Measurements from ENCODE around the gene STRBP.
"Not testable (repeated sequence)": the region's sequence is repeated elsewhere in the genome, so short reads cannot be mapped to it uniquely, and the experiment has no call there.

Gene STRBP

DNA sequence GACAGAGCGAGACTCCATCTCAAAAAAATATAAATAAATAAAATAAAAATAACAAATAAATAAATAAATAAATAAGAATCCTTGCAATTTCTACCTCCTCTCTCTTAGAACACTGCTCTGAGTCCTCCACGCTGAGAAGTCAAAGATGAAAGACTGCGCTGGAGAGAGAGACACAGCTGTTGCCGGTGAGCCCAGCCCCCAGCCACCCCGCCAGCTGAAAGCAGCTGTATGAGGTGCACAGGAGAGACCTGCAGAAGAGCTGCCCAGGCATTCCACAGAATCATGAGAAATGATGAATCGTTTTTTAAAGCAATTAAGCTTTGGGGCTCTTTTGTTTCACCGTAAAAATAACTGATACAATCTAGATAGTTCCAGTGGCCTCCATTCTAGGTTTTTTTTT lies 16.3 kb upstream of the STRBP start:
- WGBS, 2 experiments = 87 to 94% methylated on average over 6 of the region's 7 CpGs
- Histone ChIP-seq H3K36me3 (ENCODE audit: control insufficient read depth, insufficient read depth, low read length) (no peaks in the 10 kb centered on the region), H3K27me3 (ENCODE audit: control insufficient read depth, insufficient read depth, low read length, poor library complexity, severe bottlenecking) (no peaks in the 10 kb centered on the region), H3K4me1 (ENCODE audit: control insufficient read depth, insufficient read depth, low read length) (no peaks in the 10 kb centered on the region), H3K9me3 (ENCODE audit: control insufficient read depth, low read length) (no peaks in the 10 kb centered on the region), H3K27ac (ENCODE audit: insufficient read depth, low read depth, low read length, poor library complexity, severe bottlenecking) (no peak overlapping the region), H3K4me3 (ENCODE audit: insufficient read depth, low read depth, low read length) (no peak overlapping the region)

DNA sequence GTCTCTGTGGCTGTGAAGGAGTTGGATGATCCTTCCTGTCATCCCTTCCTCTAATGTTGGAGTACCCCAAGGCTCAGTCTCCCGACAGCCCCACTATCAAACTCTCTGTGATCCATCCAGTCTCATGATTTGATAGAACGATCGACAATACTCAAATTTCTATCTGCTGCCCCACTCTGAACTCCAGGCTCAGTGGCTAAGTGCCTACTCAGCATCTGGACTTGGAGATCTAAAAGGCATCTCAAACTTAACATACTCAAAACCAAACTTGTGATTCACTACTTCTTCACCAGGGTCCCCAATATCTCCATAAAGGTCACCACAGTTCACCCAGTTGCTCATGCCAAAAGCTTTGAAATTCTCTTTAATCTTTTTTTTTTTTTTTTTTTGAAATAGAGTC lies 15.1 kb upstream of the STRBP start:
- Histone ChIP-seq H3K4me1 (ENCODE audit: control insufficient read depth, insufficient read depth, low read length) (no peaks in the 10 kb centered on the region), H3K36me3 (ENCODE audit: control insufficient read depth, insufficient read depth, low read length) (no peaks in the 10 kb centered on the region), H3K9me3 (ENCODE audit: control insufficient read depth, low read length) (no peaks in the 10 kb centered on the region), H3K4me3 (ENCODE audit: insufficient read depth, low read depth, low read length) (no peak overlapping the region), H3K27me3 (ENCODE audit: control insufficient read depth, insufficient read depth, low read length, poor library complexity, severe bottlenecking) (no peaks in the 10 kb centered on the region), H3K27ac (ENCODE audit: insufficient read depth, low read depth, low read length, poor library complexity, severe bottlenecking) (no peak overlapping the region)
- WGBS, 2 experiments = 95 to 98% methylated on average over 3 of the region's 3 CpGs

DNA sequence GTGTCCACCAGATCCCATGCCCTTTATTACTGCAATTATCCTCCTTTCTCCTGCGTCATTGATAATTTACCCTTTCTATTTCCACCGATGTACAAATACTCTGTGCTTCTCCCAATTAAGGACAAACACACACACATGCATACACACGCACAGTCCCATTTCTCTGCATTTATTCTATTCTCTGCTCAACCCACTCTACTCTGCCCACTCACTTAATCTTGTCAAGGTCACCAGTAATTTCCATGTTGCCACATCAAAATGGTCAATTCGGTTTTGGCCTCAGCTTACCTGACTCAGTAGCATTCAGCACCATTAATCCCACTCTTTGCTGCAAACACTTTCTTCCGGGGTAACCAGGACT lies 14.6 kb upstream of the STRBP start:
- Histone ChIP-seq H3K27me3 (ENCODE audit: control insufficient read depth, insufficient read depth, low read length, poor library complexity, severe bottlenecking) (no peaks in the 10 kb centered on the region), H3K4me1 (ENCODE audit: control insufficient read depth, insufficient read depth, low read length) (no peaks in the 10 kb centered on the region), H3K27ac (ENCODE audit: insufficient read depth, low read depth, low read length, poor library complexity, severe bottlenecking) (no peak overlapping the region), H3K4me3 (ENCODE audit: insufficient read depth, low read depth, low read length) (no peak overlapping the region), H3K36me3 (ENCODE audit: control insufficient read depth, insufficient read depth, low read length) (no peaks in the 10 kb centered on the region), H3K9me3 (ENCODE audit: control insufficient read depth, low read length) (no peaks in the 10 kb centered on the region)
- 90 to 91% methylated on average over 5 of the region's 5 CpGs for WGBS, 2 experiments

DNA sequence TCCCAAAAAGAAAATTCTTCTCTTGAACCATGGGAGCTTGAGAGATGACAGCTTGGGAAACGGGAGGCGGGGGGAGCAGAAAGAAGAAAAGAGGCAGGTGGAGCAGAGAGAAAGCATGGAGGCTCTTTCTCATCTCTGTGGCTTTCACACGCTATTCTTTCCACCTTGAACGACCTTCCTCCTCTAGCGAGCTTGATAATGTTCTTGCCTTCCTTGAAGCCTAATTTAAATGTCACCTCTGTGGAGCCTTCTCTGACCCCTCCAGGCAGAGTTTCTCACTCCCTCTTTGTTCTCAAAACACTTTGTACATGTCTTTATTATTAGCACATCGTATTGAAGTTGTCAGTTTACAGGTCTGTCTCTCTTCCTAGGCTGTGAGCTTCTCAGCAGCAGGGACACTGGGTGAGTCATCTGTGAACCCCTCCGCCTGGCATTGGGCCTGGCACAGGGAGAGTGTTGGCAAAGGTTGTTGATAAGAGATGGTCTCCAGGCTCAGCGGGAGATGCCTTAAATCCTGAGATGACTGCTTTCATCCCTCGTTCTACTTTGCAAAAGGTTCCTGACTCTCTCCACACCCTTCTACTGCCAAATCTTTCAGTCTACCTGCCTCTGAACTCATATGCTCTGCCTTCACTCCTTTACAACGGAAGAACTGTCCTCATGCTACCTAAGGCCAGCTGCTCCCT lies 14.1 kb upstream of the STRBP start:
- H3K36me3 ChIP-seq (ENCODE audit: control insufficient read depth, insufficient read depth, low read length) = no peaks in the 10 kb centered on the region
- 82 to 85% methylated on average over 10 of the region's 10 CpGs for WGBS, 2 experiments
- H3K4me1 ChIP-seq (ENCODE audit: control insufficient read depth, insufficient read depth, low read length) = no peaks in the 10 kb centered on the region
- no peaks in the 10 kb centered on the region for H3K27me3 ChIP-seq (ENCODE audit: control insufficient read depth, insufficient read depth, low read length, poor library complexity, severe bottlenecking)
- no peaks in the 10 kb centered on the region for H3K9me3 ChIP-seq (ENCODE audit: control insufficient read depth, low read length)
- H3K4me3 ChIP-seq (ENCODE audit: insufficient read depth, low read depth, low read length) = no peak overlapping the region
- H3K27ac ChIP-seq (ENCODE audit: insufficient read depth, low read depth, low read length, poor library complexity, severe bottlenecking) = no peak overlapping the region

DNA sequence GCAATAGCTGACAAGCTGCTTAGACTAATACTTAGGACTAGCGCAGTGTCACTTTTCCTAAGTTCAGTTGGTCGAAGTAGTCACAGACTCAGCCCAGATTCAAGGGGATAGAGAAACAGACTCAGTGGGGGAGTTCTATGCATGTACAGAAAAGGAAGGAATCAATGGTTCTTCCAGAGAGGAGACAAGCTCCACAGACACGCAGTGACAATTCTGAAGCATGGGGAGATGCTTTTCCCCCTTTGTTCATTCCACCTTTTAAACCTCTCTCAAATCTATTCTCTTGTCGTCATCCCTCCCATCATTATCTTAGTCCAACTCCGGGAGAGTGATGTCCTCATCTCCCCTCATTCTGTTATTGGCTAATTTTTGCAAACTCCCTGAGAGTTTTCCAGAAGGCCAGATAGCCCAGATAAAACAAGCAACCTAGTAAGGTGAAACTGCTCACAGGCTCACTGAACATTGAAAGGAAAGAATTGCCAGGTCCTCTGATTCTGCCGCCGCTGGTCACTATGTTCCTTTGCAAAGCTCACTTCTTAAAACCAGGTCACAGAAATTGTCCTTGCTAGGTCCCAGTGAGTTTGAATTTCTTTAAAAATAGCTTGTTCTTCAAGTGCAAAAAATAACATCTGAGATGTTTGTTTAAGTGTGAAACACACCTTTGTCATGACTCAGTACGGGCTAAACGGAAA lies 13.4 kb upstream of the STRBP start:
- H3K9me3 ChIP-seq (ENCODE audit: control insufficient read depth, low read length) = no peaks in the 10 kb centered on the region
- no peaks in the 10 kb centered on the region for H3K36me3 ChIP-seq (ENCODE audit: control insufficient read depth, insufficient read depth, low read length)
- H3K4me3 ChIP-seq (ENCODE audit: insufficient read depth, low read depth, low read length) = no peak overlapping the region
- H3K27me3 ChIP-seq (ENCODE audit: control insufficient read depth, insufficient read depth, low read length, poor library complexity, severe bottlenecking) = no peaks in the 10 kb centered on the region
- 79 to 82% methylated on average over 9 of the region's 9 CpGs for WGBS, 2 experiments
- no peak overlapping the region for H3K27ac ChIP-seq (ENCODE audit: insufficient read depth, low read depth, low read length, poor library complexity, severe bottlenecking)
- no peaks in the 10 kb centered on the region for H3K4me1 ChIP-seq (ENCODE audit: control insufficient read depth, insufficient read depth, low read length)

DNA sequence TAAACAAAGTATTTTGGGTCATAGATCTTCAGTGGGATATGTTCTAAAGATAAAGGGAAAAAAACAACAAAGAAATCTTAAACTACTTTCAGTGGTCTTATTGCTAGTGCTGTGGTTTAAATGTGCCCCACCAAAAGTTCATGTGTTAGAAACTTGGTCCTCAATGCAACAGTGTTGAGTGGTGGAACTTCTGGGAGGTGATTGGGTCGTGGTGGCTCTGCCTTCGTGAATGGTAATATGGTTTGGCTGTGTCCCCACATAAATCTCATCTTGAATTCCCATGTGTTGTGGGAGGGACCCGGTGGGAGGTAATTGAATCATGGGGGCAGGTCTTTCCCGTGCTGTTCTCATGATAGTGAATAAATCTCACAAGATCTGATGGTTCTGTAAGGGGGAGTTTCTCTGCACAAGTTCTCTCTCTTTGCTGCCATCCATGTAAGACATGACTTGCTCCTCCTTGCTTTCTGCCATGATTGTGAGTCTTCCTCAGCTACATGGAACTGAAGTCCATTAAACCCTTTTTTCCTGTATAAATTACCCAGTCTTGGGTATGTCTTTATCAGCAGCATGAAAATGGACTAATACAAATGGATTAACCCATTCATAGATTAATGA lies 10.6 kb upstream of the STRBP start:
- not testable (repeated sequence) for H3K27ac ChIP-seq (ENCODE audit: insufficient read depth, low read depth, low read length, poor library complexity, severe bottlenecking); H3K4me3 ChIP-seq (ENCODE audit: insufficient read depth, low read depth, low read length); H3K4me1 ChIP-seq (ENCODE audit: control insufficient read depth, insufficient read depth, low read length); H3K27me3 ChIP-seq (ENCODE audit: control insufficient read depth, insufficient read depth, low read length, poor library complexity, severe bottlenecking); H3K36me3 ChIP-seq (ENCODE audit: control insufficient read depth, insufficient read depth, low read length); H3K9me3 ChIP-seq (ENCODE audit: control insufficient read depth, low read length)
- WGBS, 2 experiments = 96 to 100% methylated on average over 4 of the region's 4 CpGs

DNA sequence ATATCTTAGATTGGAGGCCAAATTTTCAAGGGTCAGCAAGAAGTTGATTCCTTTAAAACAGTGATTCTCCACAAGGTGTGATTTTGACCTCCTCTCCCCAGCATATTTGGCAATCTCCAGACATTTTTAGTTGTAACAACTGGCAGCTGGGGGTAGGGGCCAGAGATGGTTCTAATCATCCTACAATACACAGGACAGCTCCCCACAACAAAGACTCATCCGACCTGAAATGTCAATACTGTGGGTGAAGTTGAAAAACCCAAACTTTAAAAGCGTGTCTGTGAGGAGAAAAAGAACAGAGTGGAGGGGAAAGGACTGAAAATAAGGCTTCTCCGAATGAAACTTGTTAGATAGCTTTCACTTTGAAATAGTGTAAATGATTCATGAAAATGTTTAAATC lies 10.0 kb upstream of the STRBP start:
- Histone ChIP-seq H3K27ac (ENCODE audit: insufficient read depth, low read depth, low read length, poor library complexity, severe bottlenecking) (no peak overlapping the region), H3K9me3 (ENCODE audit: control insufficient read depth, low read length) (no peaks in the 10 kb centered on the region), H3K27me3 (ENCODE audit: control insufficient read depth, insufficient read depth, low read length, poor library complexity, severe bottlenecking) (no peaks in the 10 kb centered on the region), H3K36me3 (ENCODE audit: control insufficient read depth, insufficient read depth, low read length) (no peaks in the 10 kb centered on the region), H3K4me1 (ENCODE audit: control insufficient read depth, insufficient read depth, low read length) (peaks cover 8% of the 10 kb centered on the region), H3K4me3 (ENCODE audit: insufficient read depth, low read depth, low read length) (no peak overlapping the region)
- WGBS, 2 experiments = 96 to 99% methylated on average over 3 of the region's 3 CpGs

DNA sequence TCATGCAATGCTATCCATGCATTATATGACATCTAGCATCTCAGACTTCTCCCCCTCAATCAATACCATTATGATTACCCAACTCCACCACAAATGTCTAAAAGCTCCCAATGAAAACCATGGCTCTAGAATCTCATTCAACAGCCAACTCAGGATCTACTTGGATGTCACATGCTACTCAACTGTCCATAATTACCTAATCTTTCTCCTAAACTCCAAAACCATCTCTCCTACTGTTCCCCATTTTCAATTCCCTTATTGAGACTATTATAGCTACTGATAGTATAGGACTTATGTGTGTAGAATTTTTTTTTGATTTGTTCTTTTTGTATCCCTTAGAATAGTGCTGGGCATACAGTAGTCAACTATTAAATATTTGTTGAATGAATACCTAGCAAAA lies 8.2 kb upstream of the STRBP start:
- H3K36me3 ChIP-seq (ENCODE audit: control insufficient read depth, insufficient read depth, low read length) = no peaks in the 10 kb centered on the region
- peaks cover 8% of the 10 kb centered on the region for H3K4me1 ChIP-seq (ENCODE audit: control insufficient read depth, insufficient read depth, low read length)
- no peaks in the 10 kb centered on the region for H3K9me3 ChIP-seq (ENCODE audit: control insufficient read depth, low read length)
- no peaks in the 10 kb centered on the region for H3K27me3 ChIP-seq (ENCODE audit: control insufficient read depth, insufficient read depth, low read length, poor library complexity, severe bottlenecking)
- H3K4me3 ChIP-seq (ENCODE audit: insufficient read depth, low read depth, low read length) = no peak overlapping the region
- H3K27ac ChIP-seq (ENCODE audit: insufficient read depth, low read depth, low read length, poor library complexity, severe bottlenecking) = no peak overlapping the region

DNA sequence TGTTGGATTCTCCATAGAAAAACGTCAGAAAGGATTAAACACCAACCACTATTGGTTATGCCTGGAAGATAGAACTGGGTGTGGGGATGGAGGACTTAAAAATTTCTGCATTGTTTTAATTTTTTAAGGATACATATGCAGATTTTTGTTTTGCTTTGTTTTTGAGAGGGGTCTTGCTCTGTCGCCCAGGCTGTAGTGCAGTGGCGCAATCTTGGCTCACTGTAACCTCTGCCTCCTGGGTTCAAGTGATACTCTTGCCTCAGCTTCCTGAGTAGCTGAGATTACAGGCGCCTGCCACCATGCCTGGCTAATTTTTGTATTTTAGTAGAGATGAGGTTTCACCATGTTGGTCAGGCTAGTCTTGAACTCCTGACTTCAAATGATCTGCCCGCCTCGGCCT lies 2.7 kb upstream of the STRBP start:
- not testable (repeated sequence) for H3K27ac ChIP-seq (ENCODE audit: insufficient read depth, low read depth, low read length, poor library complexity, severe bottlenecking); H3K36me3 ChIP-seq (ENCODE audit: control insufficient read depth, insufficient read depth, low read length); H3K9me3 ChIP-seq (ENCODE audit: control insufficient read depth, low read length); H3K4me3 ChIP-seq (ENCODE audit: insufficient read depth, low read depth, low read length)
- 92 to 95% methylated on average over 6 of the region's 6 CpGs for WGBS, 2 experiments
- H3K4me1 ChIP-seq (ENCODE audit: control insufficient read depth, insufficient read depth, low read length) = peaks cover 18% of the 10 kb centered on the region
- peaks cover 21% of the 10 kb centered on the region for H3K27me3 ChIP-seq (ENCODE audit: control insufficient read depth, insufficient read depth, low read length, poor library complexity, severe bottlenecking)

DNA sequence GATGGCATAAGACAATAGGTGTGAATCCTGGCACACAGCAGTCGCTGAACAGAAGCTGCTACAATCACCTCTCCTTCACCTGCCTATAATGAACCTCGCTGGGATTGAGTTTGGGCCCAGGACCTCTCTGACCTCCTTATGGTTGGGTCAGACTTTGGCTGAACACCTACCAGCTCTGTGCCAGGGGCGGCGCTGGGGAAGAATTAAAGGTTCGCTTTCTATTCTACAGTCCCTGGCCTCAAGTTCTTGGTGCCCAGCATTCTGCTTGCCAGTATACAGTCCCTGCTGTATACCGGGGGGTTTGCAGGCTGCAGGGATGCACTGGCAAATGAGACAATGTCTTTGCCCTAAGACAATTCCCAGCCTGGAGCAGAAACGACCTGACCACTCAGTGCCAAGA lies 895 bp upstream of the STRBP start:
- H3K4me1 ChIP-seq (ENCODE audit: control insufficient read depth, insufficient read depth, low read length) = peaks cover 16% of the 10 kb centered on the region
- peaks cover 21% of the 10 kb centered on the region for H3K27me3 ChIP-seq (ENCODE audit: control insufficient read depth, insufficient read depth, low read length, poor library complexity, severe bottlenecking)
- H3K36me3 ChIP-seq (ENCODE audit: control insufficient read depth, insufficient read depth, low read length) = no peaks in the 10 kb centered on the region
- H3K9me3 ChIP-seq (ENCODE audit: control insufficient read depth, low read length) = no peaks in the 10 kb centered on the region
- H3K4me3 ChIP-seq (ENCODE audit: insufficient read depth, low read depth, low read length) = peak overlapping the region; percentile 79
- WGBS, 2 experiments = 72 to 77% methylated on average over 7 of the region's 7 CpGs
- H3K27ac ChIP-seq (ENCODE audit: insufficient read depth, low read depth, low read length, poor library complexity, severe bottlenecking) = no peak overlapping the region

Measured in ectodermal cell (in vitro differentiated cells).